Stimulated activated memory B cell treated with anti-CD40 and anti-IgM and Interleukin-4, amounts not matched to agents 10 μg/mL and 1 μg/mL and 100 μg/mL, for 72 hours (primary cell): ENCODE measurements around the gene TTC16.
A peak's percentile ranks its signal among the peaks of the same experiment; 100 is the strongest.

Experiments used
- ATAC-seq: fragments of 150-1000 bp; cut with Tn5 transposase; 2 replicates; pipeline ENCODE4 v1.10.0; 2021
- H3K27ac Mint-ChIP-seq: one replicate; pipeline ENCODE4 v1.8.0; 2022; ENCODE audit warnings: mild to moderate bottlenecking, mixed read lengths
- H3K27me3 Mint-ChIP-seq: one replicate; pipeline ENCODE4 v1.8.0; 2022; ENCODE audit warnings: mixed read lengths
- H3K36me3 Mint-ChIP-seq: one replicate; pipeline ENCODE4 v1.8.0; 2022; ENCODE audit warnings: mixed read lengths
- H3K4me1 Mint-ChIP-seq: one replicate; pipeline ENCODE4 v1.8.0; 2022; ENCODE audit warnings: mixed read lengths
- H3K4me3 Mint-ChIP-seq: one replicate; pipeline ENCODE4 v1.8.0; 2022; ENCODE audit warnings: mild to moderate bottlenecking, moderate library complexity, mixed read lengths
- H3K9me3 Mint-ChIP-seq: one replicate; pipeline ENCODE4 v1.8.0; 2022; ENCODE audit warnings: mixed read lengths

Gene TTC16

DNA sequence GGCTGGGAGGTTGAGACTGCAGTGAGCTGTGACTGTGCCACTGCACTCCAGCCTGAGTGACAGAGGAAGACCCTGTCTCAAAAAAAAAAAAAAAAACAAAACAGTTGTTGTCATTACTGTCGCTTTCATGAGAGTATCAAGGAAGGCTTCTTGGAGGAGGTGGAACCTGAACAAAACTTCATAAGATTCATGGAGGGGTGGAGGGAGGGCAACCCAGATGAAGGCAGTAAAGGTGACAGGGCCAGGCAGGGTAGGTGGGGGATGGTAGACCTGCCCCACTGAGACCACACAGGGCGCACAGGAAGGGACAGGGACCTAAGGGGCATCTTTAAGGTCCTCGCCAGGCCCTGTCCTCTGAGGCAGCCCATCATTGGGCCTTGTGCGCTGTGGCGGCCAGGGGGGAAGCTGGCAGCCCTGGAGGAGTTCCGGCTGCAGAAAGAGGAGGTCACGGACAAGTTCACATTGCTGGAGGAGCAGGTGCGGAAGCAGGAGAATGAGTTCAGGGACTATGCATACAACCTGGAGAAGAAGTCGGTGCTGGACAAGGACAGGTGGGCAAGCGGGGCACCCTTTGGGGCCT lies 5.6 kb upstream of the TTC16 start:
- Mint-ChIP-seq H3K9me3 (no peaks in the 10 kb centered on the region), H3K27ac (no peak overlapping the region), H3K4me3 (no peak overlapping the region), H3K36me3 (peaks cover 11% of the 10 kb centered on the region), H3K27me3 (no peaks in the 10 kb centered on the region), H3K4me1 (peaks cover 35% of the 10 kb centered on the region)
- no peak for ATAC-seq

DNA sequence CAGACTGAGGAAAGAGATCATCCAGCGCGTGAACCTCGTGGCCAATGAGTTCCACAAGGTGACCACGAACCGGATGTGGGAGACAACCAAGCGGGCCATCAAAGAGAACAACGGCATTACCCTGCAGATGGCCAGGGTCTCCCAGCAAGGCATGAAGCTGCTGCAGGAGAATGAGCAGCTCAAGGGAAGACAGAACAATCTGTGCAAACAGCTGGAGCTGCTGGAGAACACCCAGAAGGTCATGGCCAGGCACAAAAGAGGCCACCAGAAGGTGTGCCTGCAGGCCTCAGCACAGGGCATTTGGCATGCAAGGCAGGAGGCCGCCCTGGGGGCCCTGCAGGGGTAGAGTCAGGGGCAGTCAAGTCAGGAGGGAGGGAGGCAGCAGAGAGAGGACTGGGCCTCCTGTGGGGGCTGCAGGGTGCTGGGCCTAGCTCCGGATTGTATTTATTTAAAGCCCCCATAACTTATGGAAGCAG lies 4.6 kb upstream of the TTC16 start:
- Mint-ChIP-seq H3K9me3 (no peaks in the 10 kb centered on the region), H3K36me3 (peaks cover 11% of the 10 kb centered on the region), H3K4me3 (no peak overlapping the region), H3K4me1 (peaks cover 45% of the 10 kb centered on the region), H3K27ac (no peak overlapping the region), H3K27me3 (no peaks in the 10 kb centered on the region)
- no peak for ATAC-seq

GRCh38 chr9:127711831-127712274 lies 4.0 kb upstream of the TTC16 start:
- H3K4me1 Mint-ChIP-seq, result peaks cover 47% of the 10 kb centered on the region
- no peak for ATAC-seq
- H3K27ac Mint-ChIP-seq, result no peak overlapping the region
- no peaks in the 10 kb centered on the region for H3K27me3 Mint-ChIP-seq
- H3K4me3 Mint-ChIP-seq, result no peak overlapping the region
- H3K9me3 Mint-ChIP-seq, result no peaks in the 10 kb centered on the region
- peaks cover 11% of the 10 kb centered on the region for H3K36me3 Mint-ChIP-seq

- peaks cover 44% of the 10 kb centered on the region for H3K4me1 Mint-ChIP-seq
- no peak overlapping the region for H3K4me3 Mint-ChIP-seq
- no peak for ATAC-seq
- no peak overlapping the region for H3K27ac Mint-ChIP-seq
- no peaks in the 10 kb centered on the region for H3K9me3 Mint-ChIP-seq
- H3K36me3 Mint-ChIP-seq, result peaks cover 11% of the 10 kb centered on the region
- no peaks in the 10 kb centered on the region for H3K27me3 Mint-ChIP-seq
Observed at GRCh38 chr9:127712371-127712770, 3.5 kb upstream of the TTC16 start.

GRCh38 chr9:127712867-127713266 lies 3.0 kb upstream of the TTC16 start:
- no peak overlapping the region for H3K27ac Mint-ChIP-seq
- ATAC-seq, result no peak
- H3K27me3 Mint-ChIP-seq, result no peaks in the 10 kb centered on the region
- peaks cover 11% of the 10 kb centered on the region for H3K36me3 Mint-ChIP-seq
- peaks cover 39% of the 10 kb centered on the region for H3K4me1 Mint-ChIP-seq
- H3K4me3 Mint-ChIP-seq, result no peak overlapping the region
- no peaks in the 10 kb centered on the region for H3K9me3 Mint-ChIP-seq

DNA sequence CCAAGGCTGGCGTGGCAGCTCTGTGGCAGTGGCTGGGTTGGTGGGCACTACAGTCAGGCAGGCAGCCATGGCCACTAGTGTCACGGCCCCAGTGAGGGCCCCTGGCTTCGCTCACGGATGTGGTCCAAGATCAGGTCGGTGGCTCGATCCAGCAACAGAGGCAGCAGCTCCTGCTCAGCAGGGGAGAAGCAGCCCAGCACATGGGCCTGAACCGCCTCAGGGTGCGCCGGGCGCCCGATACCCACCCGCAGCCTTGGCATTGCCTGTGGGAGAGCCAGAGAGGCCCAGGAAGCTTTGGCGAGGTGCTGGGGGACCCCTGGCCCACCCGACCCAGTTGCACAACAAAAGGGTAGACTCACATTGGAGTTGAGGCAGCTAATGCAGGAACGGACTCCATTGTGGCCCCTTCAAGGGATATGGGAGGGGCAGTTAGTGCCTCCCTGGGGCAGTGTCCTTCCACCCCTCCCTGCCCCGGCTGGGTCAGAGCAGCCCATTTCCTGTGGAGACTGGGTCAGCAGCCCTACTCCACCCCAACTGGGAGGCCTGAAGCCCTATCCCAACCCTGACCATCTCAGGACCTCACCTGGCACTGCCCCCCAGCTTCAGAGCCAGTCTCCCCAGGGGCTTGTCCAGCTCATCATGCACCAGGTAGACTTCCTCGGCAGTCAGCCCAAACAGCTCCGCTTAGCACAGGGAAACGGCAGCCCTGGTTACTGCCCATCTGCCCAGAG lies 1.7 kb upstream of the TTC16 start:
- Mint-ChIP-seq H3K4me3 (peak overlapping the region; percentile 91), H3K9me3 (no peaks in the 10 kb centered on the region), H3K36me3 (peaks cover 5% of the 10 kb centered on the region), H3K27me3 (no peaks in the 10 kb centered on the region), H3K27ac (peak overlapping the region; percentile 82), H3K4me1 (peaks cover 38% of the 10 kb centered on the region)
- no peak for ATAC-seq

DNA sequence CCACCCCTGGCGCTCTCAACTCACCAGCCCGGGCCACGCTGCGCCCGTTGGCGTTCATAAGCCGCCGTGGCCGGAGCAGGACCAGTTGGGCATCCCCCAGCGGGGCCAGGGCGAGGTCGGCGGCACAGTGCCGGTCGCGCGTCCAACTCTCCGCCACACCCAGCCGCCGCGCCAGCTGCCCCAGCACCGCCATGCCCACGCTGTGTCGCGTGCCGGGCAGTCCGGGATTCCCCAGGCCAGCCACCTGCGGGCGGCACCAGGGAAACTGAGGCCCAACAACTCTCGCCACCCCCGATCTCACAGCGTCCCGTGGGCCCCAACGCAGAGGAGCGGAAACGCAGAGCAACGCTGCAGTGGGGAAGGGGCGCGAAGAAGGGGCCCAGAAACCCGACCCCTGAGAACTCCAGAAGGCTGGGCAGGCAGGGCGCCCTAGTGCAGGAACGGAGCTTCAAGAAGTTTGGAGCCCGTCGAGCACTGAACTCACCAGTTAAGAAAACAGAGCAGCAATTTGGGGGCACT lies 869 bp upstream of the TTC16 start:
- peak; percentile 1 for ATAC-seq
- peak overlapping the region; percentile 82 for H3K27ac Mint-ChIP-seq
- H3K36me3 Mint-ChIP-seq, result peaks cover 5% of the 10 kb centered on the region
- no peaks in the 10 kb centered on the region for H3K27me3 Mint-ChIP-seq
- H3K4me3 Mint-ChIP-seq, result peak overlapping the region; percentile 91
- no peaks in the 10 kb centered on the region for H3K9me3 Mint-ChIP-seq
- H3K4me1 Mint-ChIP-seq, result peaks cover 38% of the 10 kb centered on the region

- no peak for ATAC-seq
- Mint-ChIP-seq H3K9me3 (no peaks in the 10 kb centered on the region), H3K4me1 (peaks cover 24% of the 10 kb centered on the region), H3K27me3 (no peaks in the 10 kb centered on the region), H3K36me3 (peaks cover 1% of the 10 kb centered on the region), H3K4me3 (peak overlapping the region; percentile 91), H3K27ac (peak overlapping the region; percentile 82)
Observed at GRCh38 chr9:127716412-127716811, 533 bp downstream of the TTC16 start.

DNA sequence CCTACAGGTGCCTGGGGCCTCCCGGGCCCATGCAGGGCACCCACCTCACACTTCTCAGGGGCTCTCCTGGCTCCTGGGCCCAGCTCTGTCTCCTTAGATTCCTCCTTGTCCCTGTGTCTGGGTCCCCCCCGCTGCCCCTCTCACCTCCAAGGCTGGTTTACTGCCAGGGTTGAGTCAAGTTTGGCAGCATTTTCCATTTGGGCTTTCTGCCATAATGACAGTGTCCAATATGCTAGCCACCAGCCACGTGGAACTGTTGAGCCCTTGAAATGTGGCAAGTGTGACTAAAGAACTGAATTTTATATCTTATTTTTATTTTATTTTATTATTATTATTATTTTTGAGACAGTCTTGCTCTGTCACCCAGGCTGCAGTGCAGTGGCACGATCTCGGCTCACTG lies 1.9 kb downstream of the TTC16 start:
- H3K9me3 Mint-ChIP-seq, result no peaks in the 10 kb centered on the region
- peaks cover 19% of the 10 kb centered on the region for H3K4me1 Mint-ChIP-seq
- no peaks in the 10 kb centered on the region for H3K36me3 Mint-ChIP-seq
- no peak overlapping the region for H3K27ac Mint-ChIP-seq
- ATAC-seq, result no peak
- no peaks in the 10 kb centered on the region for H3K27me3 Mint-ChIP-seq
- H3K4me3 Mint-ChIP-seq, result no peak overlapping the region

DNA sequence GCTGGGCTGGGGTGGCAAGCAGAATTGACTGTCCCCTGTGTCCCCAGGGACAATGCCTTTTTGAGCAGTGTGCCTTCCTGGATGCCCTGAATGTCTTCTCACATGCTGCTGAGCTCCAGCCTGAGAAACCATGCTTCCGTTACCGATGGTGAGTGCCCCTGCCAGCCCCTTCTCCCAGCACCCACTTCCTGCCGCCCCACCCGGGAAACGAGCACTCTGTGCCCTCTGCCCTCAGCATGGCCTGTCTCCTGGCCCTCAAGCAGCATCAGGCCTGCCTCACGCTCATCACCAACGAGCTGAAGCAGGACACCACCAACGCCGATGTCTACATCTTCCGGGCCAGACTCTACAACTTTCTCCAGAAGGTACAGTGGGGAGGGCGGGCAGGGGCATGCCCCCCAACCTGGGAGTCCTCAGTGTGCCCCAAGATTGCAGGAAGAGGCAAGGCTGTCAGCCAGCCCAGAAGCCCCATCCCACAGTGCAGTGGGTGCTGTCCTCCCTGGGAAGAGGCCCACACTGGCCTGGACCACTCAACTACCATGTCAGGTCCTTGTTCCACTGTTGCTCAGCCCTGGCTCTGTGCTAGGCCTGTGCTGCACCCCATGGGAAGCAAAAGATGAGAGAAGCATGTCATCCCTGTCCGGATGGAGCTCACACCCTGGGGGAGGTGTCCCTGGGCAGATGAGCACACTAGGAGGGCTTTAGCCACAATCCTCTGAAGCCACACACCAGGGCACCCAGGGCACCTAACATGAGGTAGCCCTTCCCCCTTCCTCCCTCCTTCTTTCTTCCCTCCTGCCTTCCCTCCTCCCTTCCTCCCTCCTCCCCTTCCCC lies 4.4 kb downstream of the TTC16 start:
- no peaks in the 10 kb centered on the region for H3K36me3 Mint-ChIP-seq
- no peak overlapping the region for H3K4me3 Mint-ChIP-seq
- peaks cover 12% of the 10 kb centered on the region for H3K4me1 Mint-ChIP-seq
- no peak overlapping the region for H3K27ac Mint-ChIP-seq
- no peaks in the 10 kb centered on the region for H3K9me3 Mint-ChIP-seq
- peaks cover 9% of the 10 kb centered on the region for H3K27me3 Mint-ChIP-seq
- ATAC-seq, result no peak

DNA sequence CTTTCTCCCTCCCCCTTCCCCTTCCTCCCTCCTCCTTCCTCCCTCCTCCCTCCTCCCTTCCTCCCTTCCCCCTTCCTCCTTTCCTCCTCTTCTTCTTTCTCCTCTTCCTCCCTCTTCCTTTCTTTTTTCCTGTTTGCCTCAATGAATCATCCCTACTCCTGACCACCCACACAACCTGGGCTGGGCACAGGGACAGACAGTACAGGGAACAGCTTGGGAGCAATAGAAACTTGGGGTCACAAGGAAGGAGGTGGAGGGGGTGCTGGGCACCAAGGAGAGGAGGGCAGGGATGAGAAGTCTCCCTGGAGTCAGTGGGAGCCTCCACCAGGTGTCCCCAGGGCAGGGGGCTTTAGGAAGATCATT lies 5.0 kb downstream of the TTC16 start:
- Mint-ChIP-seq H3K9me3 (no peaks in the 10 kb centered on the region), H3K4me3 (no peak overlapping the region), H3K4me1 (peaks cover 6% of the 10 kb centered on the region), H3K27me3 (peaks cover 9% of the 10 kb centered on the region), H3K27ac (no peak overlapping the region), H3K36me3 (no peaks in the 10 kb centered on the region)
- ATAC-seq, result no peak

DNA sequence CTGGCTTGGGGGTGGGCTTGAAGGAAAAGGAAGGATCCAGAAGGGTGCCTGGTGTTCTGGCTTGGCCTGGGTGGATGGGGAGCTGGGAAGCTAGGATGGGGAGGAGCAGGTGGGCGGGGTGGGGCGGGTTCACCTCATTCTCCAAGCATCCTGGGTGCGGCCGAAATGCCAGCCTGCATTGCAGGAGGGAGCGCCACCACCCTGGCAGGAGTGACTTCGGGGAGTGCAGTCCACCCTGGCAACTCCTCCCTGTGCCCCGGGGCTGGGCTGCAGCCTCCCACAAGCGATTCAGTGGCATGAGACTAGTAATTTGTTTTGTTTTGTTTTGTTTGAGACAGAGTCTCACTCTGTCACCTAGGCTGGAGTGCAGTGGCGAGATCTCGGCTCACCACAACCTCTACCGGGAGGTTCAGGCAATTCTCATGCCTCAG lies 5.5 kb downstream of the TTC16 start:
- ATAC-seq, result no peak
- H3K4me3 Mint-ChIP-seq, result no peak overlapping the region
- no peak overlapping the region for H3K27ac Mint-ChIP-seq
- H3K4me1 Mint-ChIP-seq, result peaks cover under 1% of the 10 kb centered on the region
- no peaks in the 10 kb centered on the region for H3K36me3 Mint-ChIP-seq
- peaks cover 9% of the 10 kb centered on the region for H3K27me3 Mint-ChIP-seq
- no peaks in the 10 kb centered on the region for H3K9me3 Mint-ChIP-seq

DNA sequence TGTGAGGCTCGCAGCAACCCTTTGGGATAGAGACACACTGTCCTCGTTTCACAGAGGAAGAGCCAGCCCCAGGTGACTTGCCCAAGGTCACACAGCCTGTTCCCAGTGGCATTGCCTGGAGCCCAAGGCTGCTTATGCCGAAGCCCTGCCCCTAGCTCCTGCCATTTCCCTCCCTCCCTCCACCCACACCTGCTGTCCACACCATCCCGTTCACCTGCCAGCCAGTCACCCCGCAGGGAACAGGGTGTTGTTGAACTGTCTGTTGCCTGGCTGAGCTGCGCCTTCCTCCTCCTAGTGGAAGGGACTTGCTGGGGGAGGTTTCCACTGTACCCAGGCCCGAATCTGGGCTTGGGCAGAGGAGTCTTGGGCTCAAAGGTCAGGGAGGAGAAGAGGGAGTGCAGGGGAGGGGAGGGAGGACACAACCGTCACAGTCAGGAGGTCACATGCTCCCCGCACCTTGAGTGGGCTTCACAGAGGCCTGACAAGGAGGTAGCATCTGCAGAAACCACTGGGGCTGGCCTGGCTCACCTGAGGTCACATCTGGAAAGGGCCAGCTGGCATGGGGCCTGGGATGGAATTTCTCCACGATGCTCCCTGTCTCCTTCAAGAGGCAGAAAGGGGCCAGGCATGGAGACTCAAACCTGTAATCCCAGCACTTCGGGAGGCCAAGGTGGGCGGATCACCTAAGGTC lies 6.3 kb downstream of the TTC16 start:
- H3K27ac Mint-ChIP-seq, result no peak overlapping the region
- H3K27me3 Mint-ChIP-seq, result peaks cover 9% of the 10 kb centered on the region

DNA sequence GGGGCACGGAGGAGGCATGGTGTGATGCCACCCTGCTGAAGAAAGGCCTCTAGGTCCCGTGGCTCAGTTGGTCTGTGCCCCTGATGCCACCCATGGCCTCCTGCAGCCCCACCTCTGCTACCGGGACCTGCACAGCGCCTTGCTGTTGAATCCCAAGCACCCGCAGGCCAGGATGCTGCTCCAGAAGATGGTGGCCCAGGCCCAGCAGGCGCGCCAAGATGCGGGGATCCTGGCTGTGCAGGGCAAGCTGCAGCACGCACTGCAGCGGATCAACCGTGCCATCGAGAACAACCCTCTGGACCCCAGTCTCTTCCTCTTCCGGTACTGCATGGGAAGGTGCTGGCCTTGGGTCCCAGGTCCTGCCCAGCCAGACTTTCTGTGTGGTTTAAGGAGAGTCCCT lies 7.1 kb downstream of the TTC16 start:
- ATAC-seq, result no peak
- Mint-ChIP-seq H3K27me3 (peaks cover 9% of the 10 kb centered on the region), H3K36me3 (no peaks in the 10 kb centered on the region), H3K4me1 (no peaks in the 10 kb centered on the region), H3K9me3 (no peaks in the 10 kb centered on the region), H3K4me3 (no peak overlapping the region), H3K27ac (no peak overlapping the region)

More for the DNA sequence above, 6.3 kb downstream of the TTC16 start:
- H3K4me1 Mint-ChIP-seq, result no peaks in the 10 kb centered on the region
- no peak for ATAC-seq
- no peaks in the 10 kb centered on the region for H3K36me3 Mint-ChIP-seq
- H3K9me3 Mint-ChIP-seq, result no peaks in the 10 kb centered on the region
- H3K4me3 Mint-ChIP-seq, result no peak overlapping the region

GRCh38 chr9:127723444-127723843 lies 7.6 kb downstream of the TTC16 start:
- Mint-ChIP-seq H3K9me3 (no peaks in the 10 kb centered on the region), H3K4me1 (no peaks in the 10 kb centered on the region), H3K27me3 (peaks cover 9% of the 10 kb centered on the region), H3K36me3 (no peaks in the 10 kb centered on the region), H3K4me3 (no peak overlapping the region), H3K27ac (no peak overlapping the region)
- no peak for ATAC-seq
